NCI-H2227 treated with DMSO at 0.1 percent for 48 hours (cell line): Measurements from ENCODE around the gene ACTBL2.

ENCODE experiments used
- DNase-seq: peaks from one replicate; lab custom pipeline; 2025; lab: John Stamatoyannopoulos, UW

ACTBL2 gene

GRCh38 chr5:57448751-57449150 is 33.9 kb downstream of the ACTBL2 start:
- no peak for DNase-seq

DNA sequence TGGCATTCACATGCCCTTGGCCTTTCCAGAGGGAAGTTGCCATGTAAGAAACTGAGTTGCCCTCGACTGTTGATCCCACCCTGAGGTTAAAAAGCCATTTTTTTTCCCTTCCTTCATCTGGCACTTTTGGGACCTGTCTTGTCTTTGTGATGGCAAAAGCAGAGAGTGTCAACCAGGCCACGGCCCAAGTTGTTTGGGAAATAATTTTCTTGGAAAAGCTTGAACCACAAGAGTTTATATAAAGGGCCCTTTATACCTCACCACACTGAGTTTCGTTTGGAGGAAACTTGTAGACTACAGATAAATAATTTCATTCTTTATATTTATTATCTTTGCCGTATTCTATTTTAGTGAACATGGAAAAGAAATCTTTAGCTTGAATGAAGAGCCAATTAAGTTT is 34.3 kb downstream of the ACTBL2 start:
- DNase-seq = no peak

DNA sequence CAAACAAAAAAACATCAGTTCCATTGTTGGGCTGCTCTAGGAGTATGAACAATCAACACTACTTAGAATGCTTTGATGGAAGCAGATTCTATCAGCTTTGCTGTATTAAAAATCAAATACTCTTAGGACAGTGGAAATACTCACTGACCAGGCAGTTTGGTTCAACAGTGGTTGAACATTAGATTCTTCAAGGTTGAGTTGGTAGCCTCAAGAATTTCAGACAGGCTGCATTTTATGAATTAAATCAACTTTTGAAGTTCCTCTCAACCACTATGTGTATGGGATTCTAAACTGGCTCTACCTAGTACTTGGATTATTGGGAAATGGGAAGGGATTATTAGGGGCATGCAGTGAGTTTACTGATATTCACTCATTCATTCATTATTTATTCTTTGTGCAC is 35.0 kb downstream of the ACTBL2 start:
- no peak for DNase-seq

GRCh38 chr5:57446966-57447365 is 35.6 kb downstream of the ACTBL2 start:
- DNase-seq = no peak

- DNase-seq = no peak
Measured at GRCh38 chr5:57445705-57446037, 36.9 kb downstream of the ACTBL2 start.

GRCh38 chr5:57445006-57445704 is 37.5 kb downstream of the ACTBL2 start:
- DNase-seq = no peak

- DNase-seq = no peak
Measured at GRCh38 chr5:57442080-57442839, 40.4 kb downstream of the ACTBL2 start.

- no peak for DNase-seq
Measured at GRCh38 chr5:57441557-57441956, 41.1 kb downstream of the ACTBL2 start.

- DNase-seq = no peak
Measured at GRCh38 chr5:57439601-57440000, 43.0 kb downstream of the ACTBL2 start.

- no peak for DNase-seq
Measured at GRCh38 chr5:57437976-57438805, 44.4 kb downstream of the ACTBL2 start.

DNA sequence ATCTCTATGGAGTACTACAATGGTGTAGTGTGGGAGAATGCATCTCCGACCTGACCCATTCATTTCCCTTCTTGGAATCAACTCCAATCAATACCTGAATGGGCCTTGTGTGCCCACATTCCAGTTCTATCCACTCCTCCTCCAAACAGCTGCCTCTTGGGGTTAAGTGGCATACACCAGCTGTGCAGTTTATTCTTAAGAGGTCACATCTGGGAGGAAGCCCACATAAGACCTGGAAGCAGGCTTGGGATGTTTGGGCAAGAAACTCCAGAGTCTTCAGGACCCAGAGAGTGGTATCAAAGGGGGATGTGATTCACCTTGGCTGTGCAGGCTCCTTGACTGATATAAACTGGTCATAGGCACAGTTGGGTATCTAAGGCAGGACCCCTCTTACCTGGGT is 46.0 kb downstream of the ACTBL2 start:
- DNase-seq = no peak

DNA sequence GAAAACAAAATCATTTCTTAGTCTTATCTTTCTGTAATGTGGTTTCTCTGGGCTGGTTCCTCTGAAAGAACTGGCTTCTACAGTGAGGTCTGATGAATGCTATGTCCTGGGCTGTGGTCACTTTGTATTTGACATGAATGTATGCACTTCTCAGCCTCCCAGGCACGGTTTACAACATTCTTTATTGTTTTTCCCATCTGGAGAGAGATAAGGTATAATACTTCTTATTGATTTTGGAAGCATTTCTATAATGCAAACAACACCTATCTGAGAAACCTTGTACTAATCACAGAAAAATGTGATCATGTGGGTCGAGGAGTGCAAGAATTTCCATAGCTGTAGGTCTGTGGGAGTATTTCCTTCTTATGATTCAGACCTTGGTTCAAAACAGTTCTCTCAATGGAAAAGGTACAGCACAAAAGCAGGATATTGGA is 46.9 kb downstream of the ACTBL2 start:
- DNase-seq = no peak

- DNase-seq = no peak
Measured at GRCh38 chr5:57434683-57435082, 47.9 kb downstream of the ACTBL2 start.

- no peak for DNase-seq
Measured at GRCh38 chr5:57434227-57434640, 48.4 kb downstream of the ACTBL2 start.

- no peak for DNase-seq
Measured at GRCh38 chr5:57432876-57433275, 49.7 kb downstream of the ACTBL2 start.

- no peak for DNase-seq
Measured at GRCh38 chr5:57431759-57432158, 50.9 kb downstream of the ACTBL2 start.
